HG02884 (cell line): ENCODE data around the gene TAF11.
"Not testable (repeated sequence)": the region's sequence is repeated elsewhere in the genome, so short reads cannot be mapped to it uniquely, and the experiment has no call there.

Experiments
- ATAC-seq: cut with Tn5 transposase; IDR thresholded peaks from one replicate; pipeline ENCODE4 v1.9.1; 2021; ENCODE audit warnings: mild to moderate bottlenecking, moderate library complexity; ENCODE audit not compliant: unreplicated experiment

TAF11 gene

GRCh38 chr6:34867484-34867883, 20.4 kb downstream of the TAF11 start:
- no peak for ATAC-seq

DNA sequence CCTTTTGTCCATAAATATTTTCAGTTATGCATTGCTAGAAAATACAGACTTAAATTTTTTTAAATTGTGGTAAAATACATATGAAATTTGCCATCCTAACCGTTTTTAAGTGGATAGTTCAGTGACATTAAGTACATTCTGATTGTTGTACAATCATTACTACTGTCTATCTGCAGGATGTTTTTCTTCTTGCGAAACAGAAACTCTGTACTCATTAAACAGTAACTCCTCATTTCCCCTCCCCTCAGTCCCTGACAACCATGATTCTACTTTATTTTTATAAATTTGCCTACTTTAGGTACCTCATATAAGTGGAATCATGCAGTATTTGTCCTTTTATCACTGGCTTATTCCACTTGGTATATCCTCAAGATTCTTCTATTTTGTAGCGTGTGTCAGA, 21.3 kb downstream of the TAF11 start:
- ATAC-seq = no peak

- no peak for ATAC-seq
These were observed 22.7 kb downstream of the TAF11 start for GRCh38 chr6:34865107-34865506.

- no peak for ATAC-seq
These were observed 23.8 kb downstream of the TAF11 start for GRCh38 chr6:34864007-34864406.

- ATAC-seq = no peak
These were observed 27.1 kb downstream of the TAF11 start for GRCh38 chr6:34860776-34861175.

DNA sequence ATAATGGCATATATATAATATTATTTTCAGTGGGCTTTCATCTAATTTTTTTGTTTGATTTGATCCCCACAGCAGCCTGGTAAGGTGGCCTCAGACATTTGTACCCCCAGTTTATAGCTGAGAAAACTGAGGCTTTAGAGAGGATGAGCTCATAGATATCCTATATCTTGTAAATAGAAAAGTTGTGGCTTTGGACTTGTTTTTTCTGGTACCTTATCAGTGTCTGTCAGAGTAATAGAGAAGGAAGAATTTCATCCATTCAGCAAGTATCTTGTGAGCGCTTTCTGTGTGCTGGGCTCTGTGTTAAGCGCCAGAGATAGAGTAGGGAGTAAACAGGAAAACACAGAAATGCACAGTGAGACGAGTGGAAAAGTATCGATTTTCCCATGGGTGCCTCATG, 27.9 kb downstream of the TAF11 start:
- no peak for ATAC-seq

DNA sequence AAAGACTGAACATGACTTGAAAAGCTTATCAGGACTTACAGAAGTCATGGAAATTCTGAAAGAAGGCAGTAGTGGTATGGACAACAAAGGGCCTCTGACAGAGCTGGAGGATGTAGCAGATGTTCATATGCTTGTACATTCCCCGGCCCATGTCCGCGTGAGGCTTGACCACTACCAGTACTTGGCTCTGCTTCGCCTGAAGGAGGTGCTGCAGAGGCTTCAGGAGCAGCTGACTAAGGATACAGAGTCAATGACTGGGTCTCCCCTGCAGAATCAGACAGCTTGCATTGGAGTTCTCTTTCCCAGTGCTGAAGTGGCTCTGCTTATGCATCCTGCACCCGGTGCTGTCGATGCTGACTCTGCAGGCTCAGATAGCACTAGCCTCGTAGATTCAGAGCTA, 29.2 kb downstream of the TAF11 start:
- no peak for ATAC-seq

DNA sequence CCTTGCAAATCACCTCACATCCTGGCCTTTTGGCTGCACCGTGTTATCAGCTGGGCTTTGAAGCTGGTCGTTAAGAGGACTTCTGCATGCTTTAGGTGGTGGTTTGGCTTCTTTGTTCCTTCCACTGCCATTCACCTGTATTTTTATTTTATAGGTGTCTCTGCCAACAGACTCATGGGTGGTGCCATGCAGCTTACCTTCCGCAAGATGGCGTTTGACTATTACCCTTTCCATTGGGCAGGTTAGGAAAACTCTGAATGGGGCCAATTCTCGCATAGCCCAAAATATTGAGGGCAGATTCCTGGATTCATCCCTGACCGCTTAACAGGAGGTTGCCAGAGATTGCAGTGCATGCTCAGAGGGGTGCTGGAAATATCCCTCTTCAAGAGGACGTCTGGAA, 32.4 kb downstream of the TAF11 start:
- ATAC-seq = no peak

GRCh38 chr6:34852406-34853085, 35.3 kb downstream of the TAF11 start:
- no peak for ATAC-seq

- no peak for ATAC-seq
These were observed 36.5 kb downstream of the TAF11 start for GRCh38 chr6:34851361-34851760.

DNA sequence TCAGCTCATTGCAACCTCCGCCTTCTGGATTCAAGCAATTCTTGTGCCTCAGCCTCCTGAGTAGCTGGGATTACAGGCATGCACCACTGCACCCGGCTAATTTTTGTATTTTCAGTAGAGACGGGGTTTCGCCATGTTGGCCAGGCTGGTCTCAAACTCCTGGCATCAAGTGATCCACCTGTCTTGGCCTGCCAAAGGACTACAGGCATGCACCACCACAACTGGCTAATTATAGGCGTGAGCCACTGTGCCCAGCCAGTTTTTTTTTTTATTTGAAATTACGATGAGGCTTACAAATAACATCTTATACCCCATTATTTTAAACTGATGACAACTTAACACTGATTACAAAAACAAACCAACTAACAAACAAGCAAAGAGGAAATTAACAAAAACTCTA, 38.8 kb downstream of the TAF11 start:
- not testable (repeated sequence) for ATAC-seq

DNA sequence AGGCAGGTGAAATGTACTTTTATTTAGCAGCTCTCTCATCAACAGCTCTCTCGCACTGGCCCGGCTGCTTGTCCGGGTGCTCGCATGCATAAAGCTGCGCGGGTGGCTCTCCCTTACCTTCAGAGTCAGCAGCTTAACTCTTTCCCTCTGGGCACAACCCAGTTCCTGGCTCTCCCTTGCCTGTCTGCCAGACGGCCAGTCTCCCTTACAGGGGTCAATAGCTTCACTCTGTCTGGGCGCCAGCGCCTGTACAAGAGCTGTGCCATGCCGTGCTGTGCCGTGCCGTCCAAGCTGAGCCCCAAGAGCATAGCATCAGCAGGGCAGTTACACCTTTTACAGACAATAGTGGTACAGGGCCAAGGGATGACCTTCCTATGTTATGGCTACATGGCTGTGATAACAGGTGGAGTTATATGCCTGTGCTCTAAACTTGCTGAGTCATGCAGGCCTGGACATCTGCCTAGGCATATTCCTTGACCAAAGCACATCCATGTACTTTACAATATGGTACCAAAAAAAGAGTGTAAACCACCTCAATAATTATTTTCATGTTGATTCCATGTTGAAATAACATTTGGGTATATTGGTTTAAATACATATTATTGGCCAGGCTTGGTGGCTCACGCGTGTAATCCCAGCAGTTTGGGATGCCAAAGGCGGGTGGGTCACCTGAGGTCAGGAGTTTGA, 48.0 kb downstream of the TAF11 start:
- no peak for ATAC-seq

- ATAC-seq = no peak
These were observed 50.3 kb downstream of the TAF11 start for GRCh38 chr6:34837528-34837927.

GRCh38 chr6:34836451-34836850, 51.4 kb downstream of the TAF11 start:
- no peak for ATAC-seq

GRCh38 chr6:34836008-34836407, 51.8 kb downstream of the TAF11 start:
- ATAC-seq = no peak

DNA sequence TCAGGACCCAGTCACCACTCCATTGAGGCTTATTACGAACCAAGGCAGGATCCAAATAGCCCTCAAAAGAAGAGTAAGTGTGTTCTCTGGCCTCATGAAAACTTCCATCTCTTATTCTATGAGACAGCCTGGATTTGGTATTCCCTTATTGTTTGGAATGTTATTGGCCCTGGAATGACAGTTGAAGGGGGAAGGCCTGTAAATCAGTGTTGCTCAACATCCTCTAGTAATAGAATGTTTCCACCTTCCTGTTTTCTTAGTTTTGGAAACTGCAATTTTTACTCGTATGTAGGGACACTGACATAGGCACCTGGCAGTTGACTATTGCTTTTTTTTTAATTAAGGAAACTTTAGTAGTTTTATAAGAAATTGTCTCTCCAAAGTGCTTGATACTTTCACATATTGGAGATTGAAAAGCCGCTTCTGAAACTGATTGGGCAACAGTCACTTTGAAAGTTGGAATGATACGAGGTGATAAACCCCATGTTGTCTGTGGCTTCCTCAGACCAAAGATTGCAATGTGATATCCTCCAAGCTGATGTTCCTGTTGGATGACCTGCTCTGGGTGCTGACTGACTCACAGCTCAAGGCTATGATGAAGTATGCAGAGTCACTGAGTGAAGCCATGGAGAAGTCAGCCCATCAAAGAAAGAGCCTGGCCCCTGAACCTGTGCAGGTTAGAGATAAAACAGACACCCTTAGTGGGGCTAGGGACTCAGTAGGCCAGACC, 52.9 kb downstream of the TAF11 start:
- no peak for ATAC-seq

- no peak for ATAC-seq
These were observed 54.9 kb downstream of the TAF11 start for GRCh38 chr6:34832942-34833341.

DNA sequence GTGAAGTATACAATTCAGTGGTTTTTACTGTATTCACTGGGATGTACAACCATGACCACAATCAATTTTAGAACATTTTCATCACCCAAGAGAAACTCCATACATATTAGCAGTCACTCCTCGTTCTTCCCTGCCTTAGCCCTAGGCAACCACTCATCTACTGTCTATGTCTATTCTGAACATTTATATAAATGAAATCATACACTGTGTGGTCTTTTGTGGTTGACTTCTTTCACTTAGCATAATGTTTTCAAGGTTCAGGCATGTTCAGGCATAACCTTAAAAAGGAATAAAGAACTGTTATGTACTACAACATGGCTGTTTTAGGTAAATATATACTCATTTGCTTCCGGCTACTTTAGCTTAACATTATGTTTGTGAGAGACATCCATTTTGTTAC, 58.7 kb downstream of the TAF11 start:
- no peak for ATAC-seq
